Thyroid gland (tissue), 4 donors: ENCODE data around the gene DLGAP4.

Experiments
- POLR2A ChIP-seq, 2 donors: fragments of 450-650 bp; IDR thresholded peaks; one replicate each; pipeline ENCODE4 v1.6.1; 2017; ENCODE audit warnings: antibody characterized with exemption in 2 of 2, mild to moderate bottlenecking in 2 of 2, moderate library complexity in 1 of 2
- TF ChIP-seq, protein P1 (sequence below), 6 experiments: fragments of 200-600 bp in 3 of 6; fragments of 450-650 bp in 3 of 6; sonication (generic) in 3 of 6; IDR thresholded peaks; one replicate each; pipeline ENCODE4 v1.5.1; 2016 to 2019; ENCODE audit warnings: antibody characterized with exemption in 6 of 6, mild to moderate bottlenecking in 2 of 6, inconsistent platforms in 1 of 6, moderate library complexity in 1 of 6

DNA sequence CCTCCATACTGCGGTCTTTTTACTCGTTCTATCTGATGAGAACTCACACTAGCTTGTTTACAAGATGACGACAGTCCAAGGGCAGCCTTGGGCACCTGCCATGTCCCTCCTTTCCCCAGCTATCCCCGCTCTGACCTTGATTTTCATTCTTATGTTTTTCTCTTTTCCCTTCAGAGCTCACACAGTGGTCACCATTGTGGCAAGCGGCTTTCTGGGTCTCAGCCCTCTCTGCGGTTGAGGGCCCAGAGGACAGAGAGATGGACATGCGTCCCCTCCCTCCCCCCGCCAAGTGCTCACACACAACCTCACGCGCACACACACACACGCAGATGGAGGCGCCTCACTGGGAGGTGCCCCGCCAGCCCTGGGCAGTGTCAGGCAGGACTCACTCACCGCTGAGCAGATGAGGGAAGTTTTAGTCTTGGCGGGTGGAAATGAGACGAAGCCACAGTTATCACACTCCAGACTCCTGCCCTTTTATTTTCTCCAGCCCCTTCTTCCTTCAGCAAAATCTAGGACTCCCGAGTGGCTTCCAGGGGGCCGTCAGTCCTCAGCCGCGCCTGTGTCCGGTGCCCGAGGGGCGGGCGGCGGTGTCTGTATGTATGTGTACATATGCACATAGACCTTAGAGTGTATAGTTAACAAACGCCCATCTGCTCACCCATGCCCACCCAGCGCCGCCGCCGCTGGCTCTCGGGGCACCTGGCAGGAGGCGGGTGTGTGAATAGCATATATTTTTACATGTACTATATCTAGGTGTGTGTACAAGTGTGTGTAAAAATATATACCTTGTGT, 221.4 kb downstream of the DLGAP4 start:
- TF ChIP-seq, protein P1, sequence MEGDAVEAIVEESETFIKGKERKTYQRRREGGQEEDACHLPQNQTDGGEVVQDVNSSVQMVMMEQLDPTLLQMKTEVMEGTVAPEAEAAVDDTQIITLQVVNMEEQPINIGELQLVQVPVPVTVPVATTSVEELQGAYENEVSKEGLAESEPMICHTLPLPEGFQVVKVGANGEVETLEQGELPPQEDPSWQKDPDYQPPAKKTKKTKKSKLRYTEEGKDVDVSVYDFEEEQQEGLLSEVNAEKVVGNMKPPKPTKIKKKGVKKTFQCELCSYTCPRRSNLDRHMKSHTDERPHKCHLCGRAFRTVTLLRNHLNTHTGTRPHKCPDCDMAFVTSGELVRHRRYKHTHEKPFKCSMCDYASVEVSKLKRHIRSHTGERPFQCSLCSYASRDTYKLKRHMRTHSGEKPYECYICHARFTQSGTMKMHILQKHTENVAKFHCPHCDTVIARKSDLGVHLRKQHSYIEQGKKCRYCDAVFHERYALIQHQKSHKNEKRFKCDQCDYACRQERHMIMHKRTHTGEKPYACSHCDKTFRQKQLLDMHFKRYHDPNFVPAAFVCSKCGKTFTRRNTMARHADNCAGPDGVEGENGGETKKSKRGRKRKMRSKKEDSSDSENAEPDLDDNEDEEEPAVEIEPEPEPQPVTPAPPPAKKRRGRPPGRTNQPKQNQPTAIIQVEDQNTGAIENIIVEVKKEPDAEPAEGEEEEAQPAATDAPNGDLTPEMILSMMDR (IDR thresholded peaks at IDR 0.05), result no peak
- TF ChIP-seq POLR2A (IDR thresholded peaks at IDR 0.05), result no peak
